ENCODE results near the gene ANKRD13D.

ANKRD13D gene

GRCh38 chr11:67298786-67299185, 9.7 kb downstream of the ANKRD13D start:
- no peaks in the 10 kb centered on the region for H3K27me3 Mint-ChIP-seq (ENCODE audit: low read depth)
- H3K4me3 Mint-ChIP-seq: no peak overlapping the region
- H3K4me1 Mint-ChIP-seq (ENCODE audit: low read depth): peaks cover 8% of the 10 kb centered on the region
- peaks cover 19% of the 10 kb centered on the region for H3K9me3 Mint-ChIP-seq
- H3K27ac Mint-ChIP-seq: no peak overlapping the region
- H3K36me3 Mint-ChIP-seq (ENCODE audit: low read depth): peaks cover 48% of the 10 kb centered on the region

- Mint-ChIP-seq H3K36me3 (ENCODE audit: low read depth) (peaks cover 43% of the 10 kb centered on the region), H3K9me3 (peaks cover 15% of the 10 kb centered on the region), H3K4me1 (ENCODE audit: low read depth) (peaks cover 4% of the 10 kb centered on the region), H3K4me3 (no peak overlapping the region), H3K27me3 (ENCODE audit: low read depth) (no peaks in the 10 kb centered on the region), H3K27ac (no peak overlapping the region)
Observed at GRCh38 chr11:67299471-67300191, 10.5 kb downstream of the ANKRD13D start.

- no peak overlapping the region for H3K4me3 Mint-ChIP-seq
- no peak overlapping the region for H3K27ac Mint-ChIP-seq
- H3K4me1 Mint-ChIP-seq (ENCODE audit: low read depth): peaks cover 4% of the 10 kb centered on the region
- H3K36me3 Mint-ChIP-seq (ENCODE audit: low read depth): peaks cover 39% of the 10 kb centered on the region
- H3K27me3 Mint-ChIP-seq (ENCODE audit: low read depth): no peaks in the 10 kb centered on the region
- peaks cover 15% of the 10 kb centered on the region for H3K9me3 Mint-ChIP-seq
Observed at GRCh38 chr11:67300256-67300755, 11.2 kb downstream of the ANKRD13D start.

GRCh38 chr11:67300756-67301312, 11.7 kb downstream of the ANKRD13D start:
- Mint-ChIP-seq H3K4me3 (no peak overlapping the region), H3K27me3 (ENCODE audit: low read depth) (no peaks in the 10 kb centered on the region), H3K4me1 (ENCODE audit: low read depth) (peaks cover 4% of the 10 kb centered on the region), H3K36me3 (ENCODE audit: low read depth) (peaks cover 34% of the 10 kb centered on the region), H3K27ac (no peak overlapping the region), H3K9me3 (peaks cover 13% of the 10 kb centered on the region)

GRCh38 chr11:67301313-67301921, 12.3 kb downstream of the ANKRD13D start:
- peaks cover 28% of the 10 kb centered on the region for H3K36me3 Mint-ChIP-seq (ENCODE audit: low read depth)
- H3K9me3 Mint-ChIP-seq: peaks cover 7% of the 10 kb centered on the region
- H3K4me3 Mint-ChIP-seq: no peak overlapping the region
- no peak overlapping the region for H3K27ac Mint-ChIP-seq
- no peaks in the 10 kb centered on the region for H3K27me3 Mint-ChIP-seq (ENCODE audit: low read depth)
- peaks cover 4% of the 10 kb centered on the region for H3K4me1 Mint-ChIP-seq (ENCODE audit: low read depth)

- Mint-ChIP-seq H3K27me3 (ENCODE audit: low read depth) (no peaks in the 10 kb centered on the region), H3K27ac (no peak overlapping the region), H3K9me3 (peaks cover 1% of the 10 kb centered on the region), H3K36me3 (ENCODE audit: low read depth) (peaks cover 22% of the 10 kb centered on the region), H3K4me1 (ENCODE audit: low read depth) (peaks cover 4% of the 10 kb centered on the region), H3K4me3 (peak overlapping the region; percentile 17)
Observed at GRCh38 chr11:67301951-67302516, 12.9 kb downstream of the ANKRD13D start.

- peaks cover 3% of the 10 kb centered on the region for H3K4me1 Mint-ChIP-seq (ENCODE audit: low read depth)
- H3K27ac Mint-ChIP-seq: no peak overlapping the region
- H3K27me3 Mint-ChIP-seq (ENCODE audit: low read depth): no peaks in the 10 kb centered on the region
Observed at GRCh38 chr11:67302571-67303131, 13.5 kb downstream of the ANKRD13D start.

GRCh38 chr11:67303132-67303834, 14.2 kb downstream of the ANKRD13D start, which contains the start of gene SSH3:
SSH3 (plus strand) TSS chr11:67303530; CDS start chr11:67303626, 96 bp downstream.
- peaks cover 13% of the 10 kb centered on the region for H3K36me3 Mint-ChIP-seq (ENCODE audit: low read depth)

More at GRCh38 chr11:67302571-67303131, 13.5 kb downstream of the ANKRD13D start:
- Mint-ChIP-seq H3K9me3 (no peaks in the 10 kb centered on the region), H3K4me3 (peak overlapping the region; percentile 17), H3K36me3 (ENCODE audit: low read depth) (peaks cover 20% of the 10 kb centered on the region)

GRCh38 chr11:67303835-67304411, 14.8 kb downstream of the ANKRD13D start:
- Mint-ChIP-seq H3K36me3 (ENCODE audit: low read depth) (peaks cover 7% of the 10 kb centered on the region), H3K4me3 (peak overlapping the region; percentile 31), H3K27ac (no peak overlapping the region), H3K27me3 (ENCODE audit: low read depth) (no peaks in the 10 kb centered on the region), H3K9me3 (no peaks in the 10 kb centered on the region), H3K4me1 (ENCODE audit: low read depth) (peaks cover 2% of the 10 kb centered on the region)

More at GRCh38 chr11:67303132-67303834, 14.2 kb downstream of the ANKRD13D start, which contains the start of gene SSH3:
- Mint-ChIP-seq H3K9me3 (no peaks in the 10 kb centered on the region), H3K27ac (no peak within 1 kb of the TSS), H3K4me3 (peak within 1 kb of the TSS; percentile 31), H3K4me1 (ENCODE audit: low read depth) (peaks cover 2% of the 10 kb centered on the region), H3K27me3 (ENCODE audit: low read depth) (no peaks in the 10 kb centered on the region)

GRCh38 chr11:67304511-67305113, 15.5 kb downstream of the ANKRD13D start:
- Mint-ChIP-seq H3K4me1 (ENCODE audit: low read depth) (peaks cover 2% of the 10 kb centered on the region), H3K4me3 (no peak overlapping the region), H3K36me3 (ENCODE audit: low read depth) (peaks cover 9% of the 10 kb centered on the region), H3K27ac (no peak overlapping the region), H3K27me3 (ENCODE audit: low read depth) (no peaks in the 10 kb centered on the region), H3K9me3 (no peaks in the 10 kb centered on the region)

- Mint-ChIP-seq H3K27ac (no peak overlapping the region), H3K4me3 (no peak overlapping the region), H3K27me3 (ENCODE audit: low read depth) (no peaks in the 10 kb centered on the region), H3K9me3 (no peaks in the 10 kb centered on the region), H3K4me1 (ENCODE audit: low read depth) (peaks cover 5% of the 10 kb centered on the region), H3K36me3 (ENCODE audit: low read depth) (peaks cover 7% of the 10 kb centered on the region)
Observed at GRCh38 chr11:67306769-67307544, 17.9 kb downstream of the ANKRD13D start.

- peaks cover 8% of the 10 kb centered on the region for H3K4me1 Mint-ChIP-seq (ENCODE audit: low read depth)
- no peaks in the 10 kb centered on the region for H3K27me3 Mint-ChIP-seq (ENCODE audit: low read depth)
- H3K9me3 Mint-ChIP-seq: no peaks in the 10 kb centered on the region
- peaks cover 8% of the 10 kb centered on the region for H3K36me3 Mint-ChIP-seq (ENCODE audit: low read depth)
- H3K27ac Mint-ChIP-seq: no peak overlapping the region
- no peak overlapping the region for H3K4me3 Mint-ChIP-seq
Observed at GRCh38 chr11:67307545-67308001, 18.5 kb downstream of the ANKRD13D start.

Measured in T-helper 1 cell treated with Interleukin-12 subunit alpha and Interleukin-12 subunit beta and Interleukin-4 antibody, amounts not matched to agents 30 μg/mL and 1 μg/mL, for 36 hours (primary cell).